BJ (cell line): ENCODE results near the gene TAS2R40. TPM values are rescaled to one million over a fixed set of nuclear protein-coding genes. Genes with fewer than 3 reads are reported as not detected.

Experiments
- CTCF ChIA-PET: fragments of 350-600 bp; formaldehyde crosslinking; extraction: SDS; loops from one replicate; lab custom pipeline; 2021; ENCODE audit warnings: antibody characterized with exemption, inconsistent platforms; lab: Yijun Ruan, JAX
- POLR2A ChIA-PET: fragments of 300-600 bp; sonication (Branson Sonifier 250); formaldehyde crosslinking; extraction: SDS; loops from one replicate; lab custom pipeline; 2021; ENCODE audit warnings: antibody characterized with exemption; lab: Charles Lee
- DNase-seq: peaks from one replicate; pipeline ENCODE4 v3.0.0-alpha.2; 2011; ENCODE audit warnings: low read depth
- H3K27me3 ChIP-seq: 2 replicates; pipeline ENCODE4 v1.6.0; 2011; ENCODE audit warnings: low read length; ENCODE audit not compliant: control insufficient read depth, insufficient read depth
- H3K36me3 ChIP-seq: 2 replicates; pipeline ENCODE4 v1.5.1; 2011; ENCODE audit warnings: low read length; ENCODE audit not compliant: control insufficient read depth, insufficient read depth
- H3K4me3 ChIP-seq: 2 replicates; pipeline ENCODE4 v1.5.1; 2011; ENCODE audit warnings: low read depth, mild to moderate bottlenecking, control low read depth, low read length
- polyA plus RNA-seq: library from polyadenylated mRNA; depleted of rRNA; stranded (reverse); fragments of >200 nt; gene quantifications from 2 replicates; pipeline ENCODE4 v1.2.3, GENCODE V29; 2011
- TF ChIP-seq, protein P1 (sequence below): IDR thresholded peaks from 2 replicates; pipeline ENCODE4 v1.5.1; 2011; ENCODE audit warnings: low read depth, mild to moderate bottlenecking, control low read depth, inconsistent platforms, low read length, moderate library complexity; ENCODE audit not compliant: insufficient read depth

TAS2R40 gene
- polyA plus RNA-seq, 1 experiment = not detected

GRCh38 chr7:143247372-143247771, 25.5 kb downstream of the TAS2R40 start:
- H3K4me3 ChIP-seq = no peak overlapping the region
- no peaks in the 10 kb centered on the region for H3K36me3 ChIP-seq
- TF ChIP-seq, protein P1, sequence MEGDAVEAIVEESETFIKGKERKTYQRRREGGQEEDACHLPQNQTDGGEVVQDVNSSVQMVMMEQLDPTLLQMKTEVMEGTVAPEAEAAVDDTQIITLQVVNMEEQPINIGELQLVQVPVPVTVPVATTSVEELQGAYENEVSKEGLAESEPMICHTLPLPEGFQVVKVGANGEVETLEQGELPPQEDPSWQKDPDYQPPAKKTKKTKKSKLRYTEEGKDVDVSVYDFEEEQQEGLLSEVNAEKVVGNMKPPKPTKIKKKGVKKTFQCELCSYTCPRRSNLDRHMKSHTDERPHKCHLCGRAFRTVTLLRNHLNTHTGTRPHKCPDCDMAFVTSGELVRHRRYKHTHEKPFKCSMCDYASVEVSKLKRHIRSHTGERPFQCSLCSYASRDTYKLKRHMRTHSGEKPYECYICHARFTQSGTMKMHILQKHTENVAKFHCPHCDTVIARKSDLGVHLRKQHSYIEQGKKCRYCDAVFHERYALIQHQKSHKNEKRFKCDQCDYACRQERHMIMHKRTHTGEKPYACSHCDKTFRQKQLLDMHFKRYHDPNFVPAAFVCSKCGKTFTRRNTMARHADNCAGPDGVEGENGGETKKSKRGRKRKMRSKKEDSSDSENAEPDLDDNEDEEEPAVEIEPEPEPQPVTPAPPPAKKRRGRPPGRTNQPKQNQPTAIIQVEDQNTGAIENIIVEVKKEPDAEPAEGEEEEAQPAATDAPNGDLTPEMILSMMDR = no peak
- ChIA-PET CTCF (interaction anchor here (1.1 to 1.2 kb wide), 2 partner anchors 11 to 168 kb away, joined by 3 to 6 read pairs; no protein-coding TSS in a partner anchor), POLR2A (no interaction called here)
- peaks cover 8% of the 10 kb centered on the region for H3K27me3 ChIP-seq
- no peak for DNase-seq

GRCh38 chr7:143248761-143249354, 27.0 kb downstream of the TAS2R40 start:
- Histone ChIP-seq H3K27me3 (peaks cover 4% of the 10 kb centered on the region; the same call in 1 of the 2 replicates), H3K4me3 (no peak overlapping the region), H3K36me3 (no peaks in the 10 kb centered on the region)
- TF ChIP-seq, protein P1 = no peak
- no peak for DNase-seq
- ChIA-PET POLR2A (no interaction called here), CTCF (interaction anchor here (1.3 to 1.6 kb wide), 3 partner anchors 8 to 53 kb away, joined by 3 to 5 read pairs (median 4); partner anchors contain the start of gene GSTK1)

GRCh38 chr7:143250199-143250598, 28.4 kb downstream of the TAS2R40 start:
- TF ChIP-seq, protein P1 = no peak
- H3K36me3 ChIP-seq = no peaks in the 10 kb centered on the region
- H3K27me3 ChIP-seq = peaks cover 3% of the 10 kb centered on the region; the same call in 1 of the 2 replicates
- CTCF ChIA-PET = interaction anchor here (1.6 kb wide), 1 partner anchor 10 kb away, joined by 5 read pairs; no protein-coding TSS in a partner anchor
- H3K4me3 ChIP-seq = no peak overlapping the region
- no peak for DNase-seq
- POLR2A ChIA-PET = no interaction called here

- no peak for DNase-seq
- Histone ChIP-seq H3K36me3 (no peaks in the 10 kb centered on the region), H3K27me3 (peaks cover 3% of the 10 kb centered on the region; the same call in 1 of the 2 replicates), H3K4me3 (no peak overlapping the region)
- ChIA-PET CTCF (no interaction called here), POLR2A (no interaction called here)
- TF ChIP-seq, protein P1 = no peak
Measured at GRCh38 chr7:143250822-143251221, 29.0 kb downstream of the TAS2R40 start.

DNA sequence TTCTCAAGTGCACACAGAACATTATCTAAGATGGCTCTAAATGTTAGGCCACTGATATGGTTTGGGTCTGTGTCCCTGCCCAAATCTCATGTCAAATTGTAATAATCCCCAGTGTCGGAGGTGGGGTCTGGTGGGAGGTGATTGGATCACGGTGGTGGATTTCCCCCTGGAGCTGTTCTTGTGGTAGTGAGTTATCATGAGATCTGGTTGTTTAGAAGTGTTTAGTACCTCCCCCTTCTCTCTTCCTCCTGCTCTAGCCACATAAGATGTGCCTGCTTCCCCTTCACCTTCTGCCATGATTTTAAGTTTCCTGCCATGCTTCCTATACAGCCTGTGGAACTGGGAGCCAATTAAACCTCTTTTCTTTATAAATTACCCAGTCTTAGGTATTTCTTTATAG, 30.2 kb downstream of the TAS2R40 start:
- TF ChIP-seq, protein P1 = no peak

More for the DNA sequence above, 30.2 kb downstream of the TAS2R40 start:
- DNase-seq = no peak
- POLR2A ChIA-PET = no interaction called here
- H3K27me3 ChIP-seq = no peaks in the 10 kb centered on the region
- no peaks in the 10 kb centered on the region for H3K36me3 ChIP-seq
- no peak overlapping the region for H3K4me3 ChIP-seq
- CTCF ChIA-PET = interaction anchor here (0.8 kb wide), 1 partner anchor 20 kb away, joined by 3 read pairs; no protein-coding TSS in a partner anchor
